K562 (cell line): Measurements from ENCODE around the gene TEX101. TPM values are rescaled to one million over a fixed set of nuclear protein-coding genes. Genes with fewer than 3 reads are reported as not detected.

ENCODE experiments used
- ATAC-seq: fragments of 200-7000 bp; cut with Tn5 transposase; 3 replicates; pipeline ENCODE4 v1.9.1; 2020; ENCODE audit warnings: moderate library complexity
- BruUV-seq: library from RNA; stranded (reverse); fragments of 400-500 nt; replicated peaks from 2 replicates; lab custom pipeline; 2021; lab: Mats Ljungman, UMichigan
- CTCF ChIA-PET: fragments of 300-600 bp; formaldehyde crosslinking; extraction: SDS; loops from one replicate; lab custom pipeline; 2021; ENCODE audit warnings: low intra/inter-chr PET ratio; lab: Yijun Ruan, JAX
- POLR2A ChIA-PET: fragments of 300-600, 350-650 bp; sonication (Branson Sonifier 250); formaldehyde crosslinking; extraction: SDS; loops from one replicate; lab custom pipeline; 2021; ENCODE audit warnings: antibody characterized with exemption, inconsistent platforms; lab: Yijun Ruan, JAX
- DNase-seq, 4 experiments: peaks; one replicate each; pipeline versions ENCODE4 v3.0.0 to v3.0.0-alpha.2; 2011 to 2018; ENCODE audit warnings: low spot score in 3 of 4, mixed read lengths in 3 of 4; ENCODE audit errors: extremely low read depth in 1 of 4
- FAIRE-seq: peaks from 2 replicates; lab custom pipeline; 2011; peaks lifted over from hg19 to GRCh38; lab: Jason Lieb, UNC
- H2AFZ ChIP-seq: 2 replicates; pipeline ENCODE4 v1.6.0; 2011; ENCODE audit warnings: low read depth, low read length, control low read depth, inconsistent platforms
- H3K27ac ChIP-seq: fragments of 200-600 bp; 3 replicates; pipeline ENCODE4 v1.8.0; 2011; ENCODE audit warnings: low read depth, mild to moderate bottlenecking, control low read depth, inconsistent platforms, low read length, moderate library complexity, mixed read lengths; ENCODE audit errors: extremely low read depth
- H3K27me3 ChIP-seq, 2 experiments: fragments of 300-600 bp in 1 of 2; 2 replicates in 1 of 2; 3 replicates in 1 of 2; pipeline versions ENCODE4 v1.6.0 to v1.8.0; 2011; ENCODE audit warnings: inconsistent platforms in 2 of 2, low read length in 2 of 2, mild to moderate bottlenecking in 1 of 2, mixed read lengths in 1 of 2, moderate library complexity in 1 of 2; ENCODE audit not compliant: control insufficient read depth in 2 of 2, insufficient read depth in 2 of 2
- H3K36me3 ChIP-seq: fragments of 300-600 bp; 3 replicates; pipeline ENCODE4 v1.8.0; 2011; ENCODE audit warnings: mild to moderate bottlenecking, low read length, inconsistent platforms; ENCODE audit not compliant: control insufficient read depth, insufficient read depth
- H3K4me1 ChIP-seq, 2 experiments: fragments of 200-600 bp in 1 of 2; replicated peaks in 1 of 2; 2 replicates in 1 of 2; 3 replicates in 1 of 2; pipeline versions ENCODE4 v1.5.1 to v1.8.0; 2011; ENCODE audit warnings: inconsistent platforms in 2 of 2, low read length in 2 of 2, mild to moderate bottlenecking in 1 of 2, mixed read lengths in 1 of 2, moderate library complexity in 1 of 2; ENCODE audit not compliant: control insufficient read depth in 2 of 2, insufficient read depth in 2 of 2
- H3K4me2 ChIP-seq: 2 replicates; pipeline ENCODE4 v1.6.1; 2011; ENCODE audit warnings: low read length, control low read depth, inconsistent platforms, mixed read lengths; ENCODE audit not compliant: insufficient read depth
- H3K4me3 ChIP-seq: fragments of 200-600 bp; sonication (generic), shearing (Covaris generic); 2 replicates; pipeline ENCODE4 v1.5.1; 2016; ENCODE audit warnings: control low read depth, inconsistent platforms
- H3K79me2 ChIP-seq: fragments of 200-600 bp; 3 replicates; pipeline ENCODE4 v1.8.0; 2011; ENCODE audit warnings: low read length, inconsistent platforms; ENCODE audit not compliant: control insufficient read depth, insufficient read depth
- H3K9ac ChIP-seq, 2 experiments: 2 replicates each; pipeline versions ENCODE4 v1.6.0 to v1.6.1; 2011; ENCODE audit warnings: low read depth in 2 of 2, low read length in 2 of 2, control low read depth in 1 of 2, inconsistent platforms in 1 of 2, mild to moderate bottlenecking in 1 of 2, mixed read lengths in 1 of 2; ENCODE audit not compliant: insufficient read depth in 1 of 2
- H3K9me1 ChIP-seq: one replicate; pipeline ENCODE4 v1.6.0; 2011; ENCODE audit warnings: inconsistent platforms, mild to moderate bottlenecking, low read length, moderate library complexity; ENCODE audit not compliant: control insufficient read depth, insufficient read depth
- H3K9me3 ChIP-seq: replicated peaks from 2 replicates; pipeline ENCODE4 v1.5.1; 2011; ENCODE audit warnings: low read depth, low read length, inconsistent platforms; ENCODE audit not compliant: control insufficient read depth, insufficient read depth
- H4K20me1 ChIP-seq: replicated peaks from 2 replicates; pipeline ENCODE4 v1.6.1; 2011; ENCODE audit warnings: low read length, inconsistent platforms, mixed read lengths; ENCODE audit not compliant: control insufficient read depth, insufficient read depth
- MTF1 ChIP-seq: fragments of 250-450 bp; sonication (Bioruptor Pico); IDR thresholded peaks from 2 replicates; pipeline ENCODE4 v1.9.0; 2021; ENCODE audit warnings: moderate library complexity, mild to moderate bottlenecking, inconsistent platforms, borderline replicate concordance
- PTBP1 ChIP-seq: fragments of 200-400 bp; formaldehyde crosslinking; IDR thresholded peaks from 2 replicates; pipeline ENCODE4 v1.6.1; 2017; ENCODE audit warnings: low read depth, low read length
- XRCC3 ChIP-seq: fragments of 450-650 bp; IDR thresholded peaks from 2 replicates; pipeline ENCODE4 v1.6.1; 2017; ENCODE audit warnings: mild to moderate bottlenecking, moderate library complexity
- ZNF175 ChIP-seq: fragments of 200-800 bp; sonication (Bioruptor generic); IDR thresholded peaks from 2 replicates; pipeline ENCODE4 v1.6.1; 2016; ENCODE audit warnings: low read depth, mild to moderate bottlenecking, missing genetic modification characterization, missing compliant biosample characterization
- ZNF589 ChIP-seq: fragments of 200-800 bp; sonication (Bioruptor generic); IDR thresholded peaks from 2 replicates; pipeline ENCODE4 v1.6.1; 2016; ENCODE audit warnings: low read depth, missing genetic modification characterization, missing compliant biosample characterization
- ZNF696 ChIP-seq: fragments of 250-450 bp; sonication (Bioruptor Pico); conservative IDR thresholded peaks from 2 replicates; pipeline ENCODE4 v1.4.0; 2020; ENCODE audit warnings: mild to moderate bottlenecking, moderate library complexity
- WGBS: fragments of 100-300 bp; shearing (Covaris generic); methylation state at CpG from one replicate; pipeline ENCODE4 v1.1.6; 2016; ENCODE audit warnings: low coverage, mixed read lengths; ENCODE audit not compliant: insufficient coverage; ENCODE audit errors: missing lambda C conversion rate; 5-methylcytosine and 5-hydroxymethylcytosine counted together
- in situ Hi-C: fragments of 300-500 bp; cut with MboI; formaldehyde crosslinking; loops from 4 replicates; pipeline ENCODE4 v1.15.0; 2018; ENCODE audit warnings: inconsistent platforms, mixed read lengths
- intact Hi-C: fragments of 100-400 bp; cut with micrococcal nuclease; formaldehyde crosslinking; loops from 2 replicates; pipeline ENCODE4 v1.14.2; 2022
- polyA plus RNA-seq, 8 experiments: library from polyadenylated mRNA; depleted of rRNA in 4 of 8; stranded (reverse) in 5 of 8; unstranded in 3 of 8; fragments of >200 nt; fragmentation: Nextera tagmentation in 2 of 8; fragmentation: Illumina TruSeq in 1 of 8; extraction: Ambion mirVana in 2 of 8; extraction: Trizol in 1 of 8; gene quantifications; 2 replicates each; pipeline versions ENCODE4 v1.2.1 to v1.2.3, GENCODE V29; 2011 to 2014; ENCODE audit warnings: inconsistent platforms in 1 of 8, missing spikeins in 1 of 8
- total RNA-seq, 7 experiments: library from RNA; depleted of rRNA in 6 of 7; stranded (reverse); fragments of >200 nt in 6 of 7; fragmentation: Illumina TruSeq in 2 of 7; extraction: Trizol in 2 of 7; gene quantifications; 2 replicates each; pipeline versions ENCODE4 v1.2.1 to v1.2.3, GENCODE V29; 2011 to 2021; ENCODE audit warnings: low replicate concordance in 1 of 7
- TF ChIP-seq, protein P1 (sequence below): IDR thresholded peaks from 2 replicates; pipeline ENCODE4 v1.6.1; 2016; ENCODE audit warnings: missing genetic modification characterization, missing compliant biosample characterization
- TF ChIP-seq, protein P2 (sequence below): fragments of 150-350 bp; IDR thresholded peaks from 2 replicates; pipeline ENCODE4 v1.6.1; 2014; ENCODE audit warnings: low read depth, mild to moderate bottlenecking, low read length, borderline replicate concordance
- TF ChIP-seq, protein P3 (sequence below): fragments of 450-650 bp; formaldehyde crosslinking; IDR thresholded peaks from 2 replicates; pipeline ENCODE4 v1.4.0; 2020; ENCODE audit warnings: mild to moderate bottlenecking, moderate library complexity
- TF ChIP-seq, protein P4 (sequence below): fragments of 250-450 bp; sonication (Bioruptor Pico); IDR thresholded peaks from 2 replicates; pipeline ENCODE4 v1.4.0; 2020; ENCODE audit warnings: mild to moderate bottlenecking, moderate library complexity, borderline replicate concordance

TEX101 gene
- total and polyA plus RNA-seq, 9 of the 15 experiments (the other 6 are each of a cell fraction or from before 2014, with no cell fraction given), result 0.10 to 0.36 (median 0.14) TPM; not detected in 6

DNA sequence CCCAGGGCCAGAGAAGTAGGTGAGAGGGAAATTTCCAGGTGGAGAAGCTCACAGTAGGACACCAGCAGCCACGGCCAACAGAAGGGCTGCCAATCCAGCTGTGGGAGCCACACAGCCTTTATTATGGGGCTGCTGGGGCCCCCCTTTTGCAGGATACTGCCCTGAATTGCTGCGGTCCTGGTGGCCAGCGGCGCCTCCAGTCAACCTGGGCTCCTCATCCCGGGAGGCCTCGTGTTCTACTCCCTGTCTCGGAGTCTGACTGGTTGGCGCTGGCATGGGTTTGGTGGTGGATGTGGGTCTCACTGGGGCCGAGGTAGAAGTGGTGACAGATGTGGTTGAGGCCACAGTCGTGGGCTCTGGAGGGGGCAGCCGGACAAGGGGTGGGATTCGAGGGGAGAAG, 46.6 kb downstream of the TEX101 start:
- H3K36me3 ChIP-seq, result no peaks in the 10 kb centered on the region
- no TSS peak for BruUV-seq
- peaks cover 17 to 18% of the 10 kb centered on the region in 2 experiments; a peak in 4 of 5 replicates for H3K27me3 ChIP-seq
- H3K4me3 ChIP-seq, result no peak overlapping the region
- H3K27ac ChIP-seq, result no peak overlapping the region
- H3K9me1 ChIP-seq, result no peaks in the 10 kb centered on the region
- WGBS, result 18% methylated on average over 12 of the region's 12 CpGs
- ATAC-seq (no peak), FAIRE-seq (no peak), DNase-seq (no peak)
- no peak overlapping the region for H3K4me2 ChIP-seq
- H4K20me1 ChIP-seq, result no peaks in the 10 kb centered on the region
- in situ Hi-C loops (no loop called here), intact Hi-C loops (loop anchor here (5.0 kb wide), 1 partner anchor 41 kb away; the partner anchor contains the start of gene PHLDB3)
- ChIA-PET CTCF (no interaction called here), POLR2A (interaction anchor here (0.9 to 1.0 kb wide), 2 partner anchors 13 to 212 kb away, joined by 3 to 8 read pairs; no protein-coding TSS in a partner anchor)
- H3K9me3 ChIP-seq, result no peaks in the 10 kb centered on the region
- no peak overlapping the region for H2AFZ ChIP-seq
- peaks cover 14 to 34% of the 10 kb centered on the region in 2 experiments; a peak in 4 of 5 replicates for H3K4me1 ChIP-seq
- no peaks in the 10 kb centered on the region for H3K79me2 ChIP-seq
- H3K9ac ChIP-seq, result no peak overlapping the region; a peak in 1 of 4 replicates
- TF ChIP-seq, protein P1, sequence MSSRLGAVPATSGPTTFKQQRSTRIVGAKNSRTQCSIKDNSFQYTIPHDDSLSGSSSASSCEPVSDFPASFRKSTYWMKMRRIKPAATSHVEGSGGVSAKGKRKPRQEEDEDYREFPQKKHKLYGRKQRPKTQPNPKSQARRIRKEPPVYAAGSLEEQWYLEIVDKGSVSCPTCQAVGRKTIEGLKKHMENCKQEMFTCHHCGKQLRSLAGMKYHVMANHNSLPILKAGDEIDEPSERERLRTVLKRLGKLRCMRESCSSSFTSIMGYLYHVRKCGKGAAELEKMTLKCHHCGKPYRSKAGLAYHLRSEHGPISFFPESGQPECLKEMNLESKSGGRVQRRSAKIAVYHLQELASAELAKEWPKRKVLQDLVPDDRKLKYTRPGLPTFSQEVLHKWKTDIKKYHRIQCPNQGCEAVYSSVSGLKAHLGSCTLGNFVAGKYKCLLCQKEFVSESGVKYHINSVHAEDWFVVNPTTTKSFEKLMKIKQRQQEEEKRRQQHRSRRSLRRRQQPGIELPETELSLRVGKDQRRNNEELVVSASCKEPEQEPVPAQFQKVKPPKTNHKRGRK (tag), result no peak
- TF ChIP-seq XRCC3, result no peak
- TF ChIP-seq ZNF175 (CRISPR knock-in tag), result no peak
- TF ChIP-seq, protein P2, sequence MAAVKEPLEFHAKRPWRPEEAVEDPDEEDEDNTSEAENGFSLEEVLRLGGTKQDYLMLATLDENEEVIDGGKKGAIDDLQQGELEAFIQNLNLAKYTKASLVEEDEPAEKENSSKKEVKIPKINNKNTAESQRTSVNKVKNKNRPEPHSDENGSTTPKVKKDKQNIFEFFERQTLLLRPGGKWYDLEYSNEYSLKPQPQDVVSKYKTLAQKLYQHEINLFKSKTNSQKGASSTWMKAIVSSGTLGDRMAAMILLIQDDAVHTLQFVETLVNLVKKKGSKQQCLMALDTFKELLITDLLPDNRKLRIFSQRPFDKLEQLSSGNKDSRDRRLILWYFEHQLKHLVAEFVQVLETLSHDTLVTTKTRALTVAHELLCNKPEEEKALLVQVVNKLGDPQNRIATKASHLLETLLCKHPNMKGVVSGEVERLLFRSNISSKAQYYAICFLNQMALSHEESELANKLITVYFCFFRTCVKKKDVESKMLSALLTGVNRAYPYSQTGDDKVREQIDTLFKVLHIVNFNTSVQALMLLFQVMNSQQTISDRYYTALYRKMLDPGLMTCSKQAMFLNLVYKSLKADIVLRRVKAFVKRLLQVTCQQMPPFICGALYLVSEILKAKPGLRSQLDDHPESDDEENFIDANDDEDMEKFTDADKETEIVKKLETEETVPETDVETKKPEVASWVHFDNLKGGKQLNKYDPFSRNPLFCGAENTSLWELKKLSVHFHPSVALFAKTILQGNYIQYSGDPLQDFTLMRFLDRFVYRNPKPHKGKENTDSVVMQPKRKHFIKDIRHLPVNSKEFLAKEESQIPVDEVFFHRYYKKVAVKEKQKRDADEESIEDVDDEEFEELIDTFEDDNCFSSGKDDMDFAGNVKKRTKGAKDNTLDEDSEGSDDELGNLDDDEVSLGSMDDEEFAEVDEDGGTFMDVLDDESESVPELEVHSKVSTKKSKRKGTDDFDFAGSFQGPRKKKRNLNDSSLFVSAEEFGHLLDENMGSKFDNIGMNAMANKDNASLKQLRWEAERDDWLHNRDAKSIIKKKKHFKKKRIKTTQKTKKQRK, result no peak
- TF ChIP-seq ZNF589 (CRISPR knock-in tag), result no peak
- no peak for TF ChIP-seq MTF1 (CRISPR knock-in tag)
- TF ChIP-seq, protein P3, sequence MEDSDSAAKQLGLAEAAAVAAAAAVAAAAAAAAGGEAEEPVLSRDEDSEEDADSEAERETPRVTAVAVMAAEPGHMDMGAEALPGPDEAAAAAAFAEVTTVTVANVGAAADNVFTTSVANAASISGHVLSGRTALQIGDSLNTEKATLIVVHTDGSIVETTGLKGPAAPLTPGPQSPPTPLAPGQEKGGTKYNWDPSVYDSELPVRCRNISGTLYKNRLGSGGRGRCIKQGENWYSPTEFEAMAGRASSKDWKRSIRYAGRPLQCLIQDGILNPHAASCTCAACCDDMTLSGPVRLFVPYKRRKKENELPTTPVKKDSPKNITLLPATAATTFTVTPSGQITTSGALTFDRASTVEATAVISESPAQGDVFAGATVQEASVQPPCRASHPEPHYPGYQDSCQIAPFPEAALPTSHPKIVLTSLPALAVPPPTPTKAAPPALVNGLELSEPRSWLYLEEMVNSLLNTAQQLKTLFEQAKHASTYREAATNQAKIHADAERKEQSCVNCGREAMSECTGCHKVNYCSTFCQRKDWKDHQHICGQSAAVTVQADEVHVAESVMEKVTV (CRISPR knock-in tag), result no peak
- no peak for TF ChIP-seq ZNF696
- TF ChIP-seq, protein P4, sequence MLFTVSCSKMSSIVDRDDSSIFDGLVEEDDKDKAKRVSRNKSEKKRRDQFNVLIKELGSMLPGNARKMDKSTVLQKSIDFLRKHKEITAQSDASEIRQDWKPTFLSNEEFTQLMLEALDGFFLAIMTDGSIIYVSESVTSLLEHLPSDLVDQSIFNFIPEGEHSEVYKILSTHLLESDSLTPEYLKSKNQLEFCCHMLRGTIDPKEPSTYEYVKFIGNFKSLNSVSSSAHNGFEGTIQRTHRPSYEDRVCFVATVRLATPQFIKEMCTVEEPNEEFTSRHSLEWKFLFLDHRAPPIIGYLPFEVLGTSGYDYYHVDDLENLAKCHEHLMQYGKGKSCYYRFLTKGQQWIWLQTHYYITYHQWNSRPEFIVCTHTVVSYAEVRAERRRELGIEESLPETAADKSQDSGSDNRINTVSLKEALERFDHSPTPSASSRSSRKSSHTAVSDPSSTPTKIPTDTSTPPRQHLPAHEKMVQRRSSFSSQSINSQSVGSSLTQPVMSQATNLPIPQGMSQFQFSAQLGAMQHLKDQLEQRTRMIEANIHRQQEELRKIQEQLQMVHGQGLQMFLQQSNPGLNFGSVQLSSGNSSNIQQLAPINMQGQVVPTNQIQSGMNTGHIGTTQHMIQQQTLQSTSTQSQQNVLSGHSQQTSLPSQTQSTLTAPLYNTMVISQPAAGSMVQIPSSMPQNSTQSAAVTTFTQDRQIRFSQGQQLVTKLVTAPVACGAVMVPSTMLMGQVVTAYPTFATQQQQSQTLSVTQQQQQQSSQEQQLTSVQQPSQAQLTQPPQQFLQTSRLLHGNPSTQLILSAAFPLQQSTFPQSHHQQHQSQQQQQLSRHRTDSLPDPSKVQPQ (CRISPR knock-in tag), result no peak
- no peak for TF ChIP-seq PTBP1
